SU-DHL-6 (cell line): Measurements from ENCODE around the gene OPHN1.

ENCODE experiments used
- H2AFZ ChIP-seq: fragments of 200-600 bp; sonication (generic); 2 replicates; pipeline ENCODE4 v1.6.1; 2014; ENCODE audit warnings: low read depth, mild to moderate bottlenecking, moderate library complexity, mixed read lengths, antibody characterized with exemption, low read length; ENCODE audit not compliant: severe bottlenecking
- H3F3A ChIP-seq: fragments of 200-600 bp; shearing (Covaris generic); 2 replicates; pipeline ENCODE4 v1.6.0; 2016; ENCODE audit warnings: antibody characterized with exemption, mild to moderate bottlenecking; ENCODE audit not compliant: insufficient read depth
- H3K27ac ChIP-seq: fragments of 200-600 bp; sonication (generic); 2 replicates; pipeline ENCODE4 v1.5.1; 2016; ENCODE audit warnings: low read depth, mild to moderate bottlenecking, low read length, moderate library complexity, mixed read lengths
- H3K27me3 ChIP-seq: fragments of 200-600 bp; sonication (generic), shearing (Covaris generic); 2 replicates; pipeline ENCODE4 v1.6.0; 2014; ENCODE audit warnings: mild to moderate bottlenecking, low read length
- H3K36me3 ChIP-seq: fragments of 200-600 bp; sonication (generic); 2 replicates; pipeline ENCODE4 v1.6.1; 2014; ENCODE audit warnings: mild to moderate bottlenecking, low read length, mixed read lengths
- H3K4me2 ChIP-seq: fragments of 300-600, 200-600 bp; shearing (Covaris generic), sonication (generic); 2 replicates; pipeline ENCODE4 v1.6.0; 2014; ENCODE audit warnings: low read length, low read depth, mild to moderate bottlenecking; ENCODE audit not compliant: poor library complexity, severe bottlenecking
- H3K4me3 ChIP-seq: fragments of 200-600 bp; sonication (generic); 2 replicates; pipeline ENCODE4 v1.5.1; 2014; ENCODE audit warnings: antibody characterized with exemption, low read length, mild to moderate bottlenecking, mixed read lengths; ENCODE audit not compliant: insufficient read depth, poor library complexity, severe bottlenecking
- H3K79me2 ChIP-seq: fragments of 200-600 bp; sonication (generic); 2 replicates; pipeline ENCODE4 v1.6.1; 2014; ENCODE audit warnings: mild to moderate bottlenecking, low read length, moderate library complexity; ENCODE audit not compliant: insufficient read depth
- H3K9ac ChIP-seq: fragments of 200-600 bp; sonication (generic); 2 replicates; pipeline ENCODE4 v1.7.0; 2014; ENCODE audit warnings: mild to moderate bottlenecking, low read length
- H3K9me2 ChIP-seq: fragments of 200-600 bp; sonication (generic); replicated peaks from 2 replicates; pipeline ENCODE4 v1.6.1; 2014; ENCODE audit warnings: low read length; ENCODE audit not compliant: insufficient read depth
- H3K9me3 ChIP-seq: fragments of 200-600 bp; sonication (generic); 2 replicates; pipeline ENCODE4 v1.6.1; 2014; ENCODE audit warnings: low read length, mixed read lengths; ENCODE audit not compliant: insufficient read depth
- H4K20me1 ChIP-seq: fragments of 200-600 bp; sonication (generic); 2 replicates; pipeline ENCODE4 v1.6.1; 2014; ENCODE audit warnings: low read depth, mild to moderate bottlenecking, antibody characterized with exemption, low read length, moderate library complexity, mixed read lengths
- EZH2phosphoT487 ChIP-seq: fragments of 200-600 bp; sonication (generic), shearing (Covaris generic); conservative IDR thresholded peaks from 2 replicates; pipeline ENCODE4 v1.6.1; 2018; ENCODE audit warnings: mild to moderate bottlenecking, antibody characterized with exemption, low read length, moderate library complexity, mixed read lengths
- TF ChIP-seq, protein P1 (sequence below): fragments of 200-600 bp; sonication (generic); IDR thresholded peaks from one replicate; pipeline ENCODE4 v1.5.1; 2017; ENCODE audit warnings: antibody characterized with exemption, mild to moderate bottlenecking, low read length, moderate library complexity; ENCODE audit not compliant: insufficient read depth, poor library complexity, severe bottlenecking

Gene OPHN1

DNA sequence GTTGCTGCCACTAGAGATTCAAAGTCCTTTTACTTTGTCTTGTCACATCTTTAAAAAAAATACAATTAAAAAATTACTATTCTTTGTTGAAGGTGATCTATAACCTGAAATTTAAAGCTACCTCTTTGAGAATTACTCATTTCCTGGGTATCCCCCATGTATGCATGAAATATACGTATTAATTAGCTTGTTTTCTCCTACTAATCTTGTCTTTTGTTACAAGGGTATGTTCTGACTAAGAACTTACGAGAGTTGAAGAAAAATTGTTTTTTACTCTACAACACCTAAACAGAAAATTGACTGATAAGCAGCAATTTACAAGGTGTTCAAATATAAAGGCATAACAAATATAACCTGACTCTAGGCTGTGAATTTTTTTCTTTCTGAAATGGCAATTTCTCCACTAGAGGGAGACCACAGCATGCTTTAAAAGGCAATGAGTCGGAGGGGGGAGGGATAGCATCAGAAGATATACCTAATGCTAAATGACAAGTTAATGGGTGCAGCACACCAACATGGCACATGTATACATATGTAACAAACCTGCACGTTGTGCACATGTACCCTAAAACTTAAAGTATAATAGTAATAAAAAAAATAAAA is 249.6 kb downstream of the OPHN1 start:
- Histone ChIP-seq H3K9me3 (no peaks in the 10 kb centered on the region), H3K27ac (no peak overlapping the region), H3K4me3 (no peak overlapping the region), H3K79me2 (no peaks in the 10 kb centered on the region), H2AFZ (no peak overlapping the region), H4K20me1 (no peaks in the 10 kb centered on the region), H3K9me2 (no peaks in the 10 kb centered on the region), H3K36me3 (no peaks in the 10 kb centered on the region), H3K9ac (no peak overlapping the region), H3K4me2 (no peak overlapping the region), H3K27me3 (no peaks in the 10 kb centered on the region), H3F3A (no peaks in the 10 kb centered on the region)
- TF ChIP-seq, protein P1, sequence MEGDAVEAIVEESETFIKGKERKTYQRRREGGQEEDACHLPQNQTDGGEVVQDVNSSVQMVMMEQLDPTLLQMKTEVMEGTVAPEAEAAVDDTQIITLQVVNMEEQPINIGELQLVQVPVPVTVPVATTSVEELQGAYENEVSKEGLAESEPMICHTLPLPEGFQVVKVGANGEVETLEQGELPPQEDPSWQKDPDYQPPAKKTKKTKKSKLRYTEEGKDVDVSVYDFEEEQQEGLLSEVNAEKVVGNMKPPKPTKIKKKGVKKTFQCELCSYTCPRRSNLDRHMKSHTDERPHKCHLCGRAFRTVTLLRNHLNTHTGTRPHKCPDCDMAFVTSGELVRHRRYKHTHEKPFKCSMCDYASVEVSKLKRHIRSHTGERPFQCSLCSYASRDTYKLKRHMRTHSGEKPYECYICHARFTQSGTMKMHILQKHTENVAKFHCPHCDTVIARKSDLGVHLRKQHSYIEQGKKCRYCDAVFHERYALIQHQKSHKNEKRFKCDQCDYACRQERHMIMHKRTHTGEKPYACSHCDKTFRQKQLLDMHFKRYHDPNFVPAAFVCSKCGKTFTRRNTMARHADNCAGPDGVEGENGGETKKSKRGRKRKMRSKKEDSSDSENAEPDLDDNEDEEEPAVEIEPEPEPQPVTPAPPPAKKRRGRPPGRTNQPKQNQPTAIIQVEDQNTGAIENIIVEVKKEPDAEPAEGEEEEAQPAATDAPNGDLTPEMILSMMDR: peak; percentile 15
- TF ChIP-seq EZH2phosphoT487: no peak

DNA sequence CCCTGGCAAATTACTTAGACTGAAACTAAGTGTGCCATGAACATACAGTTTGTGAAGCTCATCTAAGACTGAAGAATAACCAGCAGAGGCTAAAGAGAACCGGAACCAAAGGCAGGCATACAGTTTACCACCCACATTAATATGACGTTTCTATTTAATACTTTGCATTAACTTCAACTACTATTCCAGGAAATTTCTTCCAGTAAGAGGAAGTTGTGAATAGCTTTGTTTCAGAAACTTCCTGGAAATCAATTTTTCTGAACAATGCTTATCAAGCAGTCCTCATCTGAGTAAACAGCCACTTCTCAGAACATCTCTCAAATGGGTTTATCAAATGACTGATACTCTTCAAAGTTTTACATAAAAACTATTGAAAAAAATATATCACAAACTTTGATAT is 252.7 kb downstream of the OPHN1 start:
- Histone ChIP-seq H3K9me3 (no peaks in the 10 kb centered on the region), H3K4me3 (no peak overlapping the region), H3K27ac (no peak overlapping the region), H4K20me1 (no peaks in the 10 kb centered on the region), H3K79me2 (no peaks in the 10 kb centered on the region), H3K4me2 (no peak overlapping the region), H3K27me3 (no peaks in the 10 kb centered on the region), H3F3A (no peaks in the 10 kb centered on the region), H3K9ac (no peak overlapping the region), H3K36me3 (no peaks in the 10 kb centered on the region), H3K9me2 (no peaks in the 10 kb centered on the region), H2AFZ (no peak overlapping the region)
- TF ChIP-seq, protein P1: no peak
- no peak for TF ChIP-seq EZH2phosphoT487

DNA sequence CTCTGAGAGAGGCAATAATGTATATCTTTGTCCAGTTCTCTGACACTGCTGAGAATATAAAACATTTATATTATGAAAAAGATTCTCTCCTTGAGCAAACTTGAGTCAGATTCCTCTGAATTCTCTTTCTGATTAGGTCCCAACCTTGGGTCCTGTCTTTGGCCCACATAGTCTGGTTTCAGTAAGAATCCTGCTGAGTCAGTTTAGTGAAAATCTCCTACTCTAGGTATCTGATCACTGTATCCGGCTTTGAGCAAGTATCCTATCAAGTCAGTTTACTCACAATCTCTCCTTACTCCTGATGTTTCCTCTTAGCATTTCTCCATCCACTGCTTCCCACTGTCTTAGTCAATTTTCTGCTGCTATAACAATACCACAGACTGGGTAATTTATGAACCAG is 253.9 kb downstream of the OPHN1 start:
- no peaks in the 10 kb centered on the region for H3K36me3 ChIP-seq
- H3F3A ChIP-seq: no peaks in the 10 kb centered on the region
- no peaks in the 10 kb centered on the region for H3K27me3 ChIP-seq
- no peaks in the 10 kb centered on the region for H4K20me1 ChIP-seq
- H3K9me3 ChIP-seq: no peaks in the 10 kb centered on the region
- H3K4me3 ChIP-seq: no peak overlapping the region
- no peaks in the 10 kb centered on the region for H3K79me2 ChIP-seq
- no peaks in the 10 kb centered on the region for H3K9me2 ChIP-seq
- no peak overlapping the region for H3K27ac ChIP-seq
- no peak overlapping the region for H3K9ac ChIP-seq
- TF ChIP-seq, protein P1: no peak
- no peak for TF ChIP-seq EZH2phosphoT487
- H2AFZ ChIP-seq: no peak overlapping the region
- no peak overlapping the region for H3K4me2 ChIP-seq
